GM12892 (cell line): ENCODE data around the gene EYS.

Experiments
- POLR2A ChIP-seq: IDR thresholded peaks from 2 replicates; pipeline ENCODE4 v1.6.1; 2011; ENCODE audit warnings: low read depth, low read length, control low read depth
- POLR2AphosphoS5 ChIP-seq: IDR thresholded peaks from 2 replicates; pipeline ENCODE4 v1.6.1; 2011; ENCODE audit warnings: low read depth, low read length, control low read depth

- no peak for TF ChIP-seq POLR2AphosphoS5
- TF ChIP-seq POLR2A = no peak
Observed at GRCh38 chr6:65088575-65088974, 618.5 kb downstream of the EYS start.
